GM18519 (cell line): Measurements from ENCODE around the gene APOBEC4.
"Not testable (repeated sequence)": the region's sequence is repeated elsewhere in the genome, so short reads cannot be mapped to it uniquely, and the experiment has no call there.

Source experiments
- ATAC-seq: cut with Tn5 transposase; IDR thresholded peaks from one replicate; pipeline ENCODE4 v1.9.1; 2021; ENCODE audit warnings: mild to moderate bottlenecking, moderate library complexity; ENCODE audit not compliant: unreplicated experiment, low FRiP score

APOBEC4 gene

GRCh38 chr1:183635099-183635605, 18.0 kb downstream of the APOBEC4 start:
- no peak for ATAC-seq

DNA sequence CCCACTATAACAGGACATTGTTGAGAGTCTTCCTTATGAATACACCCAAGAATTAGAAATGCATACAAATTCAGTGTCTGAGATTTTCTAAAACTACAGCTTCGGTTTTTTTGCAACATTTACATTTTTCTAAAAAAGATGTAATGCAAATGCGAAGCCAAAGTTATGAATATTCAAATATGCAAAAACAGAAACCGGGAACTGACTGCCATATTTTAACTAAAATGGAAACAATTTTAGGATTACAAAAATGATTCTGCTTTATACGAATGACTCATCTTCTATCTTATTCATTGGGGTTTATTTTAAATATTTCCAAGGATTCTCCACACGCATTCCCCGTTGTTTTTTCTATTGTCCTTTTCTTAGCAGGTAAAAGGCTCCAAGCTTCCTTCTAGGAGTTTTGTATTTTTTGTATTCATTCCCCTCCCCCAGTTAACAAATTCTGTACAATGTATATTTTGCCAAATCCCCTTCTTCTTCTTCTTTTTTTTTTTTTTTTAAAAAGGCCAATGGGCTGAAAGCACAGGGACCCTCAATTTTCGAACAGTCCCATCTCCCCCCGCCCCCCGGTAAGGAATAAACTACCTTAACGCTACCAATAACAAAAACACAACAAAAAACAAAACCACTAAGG, 18.6 kb downstream of the APOBEC4 start:
- ATAC-seq, result no peak

DNA sequence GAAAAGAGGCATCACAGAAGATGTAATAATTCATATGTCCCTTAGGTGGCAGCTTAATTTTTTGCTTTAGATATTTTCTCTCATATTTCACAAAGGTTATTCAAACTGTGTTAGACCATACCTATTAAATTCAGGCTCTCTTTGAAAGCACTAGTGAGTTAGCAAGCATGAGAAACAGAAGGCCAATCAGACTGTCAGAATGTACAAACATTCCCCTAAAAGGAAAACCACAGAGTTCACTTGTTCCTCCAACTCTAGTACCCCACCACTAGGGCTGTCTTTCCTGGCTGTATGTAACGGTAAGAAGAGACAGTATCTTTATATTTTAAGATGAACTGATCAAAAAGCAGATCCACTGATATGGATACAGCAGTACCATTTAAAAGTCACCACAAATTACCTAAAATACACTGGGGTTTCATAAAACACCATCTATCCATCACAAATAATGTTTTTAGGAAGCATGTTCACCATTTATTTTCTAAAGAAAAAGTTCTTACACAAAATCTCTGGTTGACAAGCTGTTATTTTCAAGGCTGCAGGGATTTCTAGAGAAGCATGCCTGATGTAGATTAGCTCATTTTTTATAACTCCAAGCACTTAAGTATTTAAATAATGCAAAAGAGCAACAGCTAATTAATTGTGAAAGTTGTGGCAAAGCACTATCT, 19.3 kb downstream of the APOBEC4 start:
- peak; percentile 54 for ATAC-seq

DNA sequence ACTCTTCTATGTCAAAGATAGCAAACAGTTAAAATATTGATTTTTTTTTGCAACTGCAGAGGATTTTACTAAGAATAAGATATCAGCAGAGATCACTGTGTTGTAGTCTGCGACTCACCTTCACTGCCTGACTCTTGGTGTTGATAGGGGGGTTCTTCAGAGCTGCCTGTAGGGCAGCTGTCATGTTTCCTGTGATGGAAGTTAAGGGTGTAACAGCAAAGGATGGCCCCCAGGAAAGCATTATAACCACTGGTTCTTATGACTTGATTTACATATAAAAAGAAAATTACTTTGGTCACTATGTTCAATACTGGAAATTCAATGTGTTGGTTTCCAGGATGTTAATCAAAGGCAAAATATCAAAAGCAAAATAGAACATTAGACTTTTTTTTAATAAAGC, 20.2 kb downstream of the APOBEC4 start:
- no peak for ATAC-seq

DNA sequence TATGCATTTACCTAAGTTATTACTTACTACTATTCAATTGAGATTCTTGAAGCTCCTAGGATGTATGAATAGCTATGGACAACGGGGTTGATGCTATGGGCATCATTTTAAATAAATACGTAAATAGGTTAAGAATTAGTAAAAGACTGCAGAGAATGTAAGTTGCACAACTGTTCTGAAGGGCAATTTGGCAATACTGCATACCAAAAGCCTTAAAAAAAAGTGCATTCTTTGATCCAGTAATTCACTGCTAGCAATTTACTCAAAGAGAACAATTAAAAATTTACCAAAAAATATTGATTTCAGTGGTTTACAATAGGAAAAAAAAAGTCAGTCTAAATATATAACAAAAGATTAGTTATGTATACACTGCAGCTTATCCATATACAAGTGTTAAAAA, 21.0 kb downstream of the APOBEC4 start:
- ATAC-seq, result no peak

GRCh38 chr1:183630748-183631147, 22.4 kb downstream of the APOBEC4 start:
- no peak for ATAC-seq

DNA sequence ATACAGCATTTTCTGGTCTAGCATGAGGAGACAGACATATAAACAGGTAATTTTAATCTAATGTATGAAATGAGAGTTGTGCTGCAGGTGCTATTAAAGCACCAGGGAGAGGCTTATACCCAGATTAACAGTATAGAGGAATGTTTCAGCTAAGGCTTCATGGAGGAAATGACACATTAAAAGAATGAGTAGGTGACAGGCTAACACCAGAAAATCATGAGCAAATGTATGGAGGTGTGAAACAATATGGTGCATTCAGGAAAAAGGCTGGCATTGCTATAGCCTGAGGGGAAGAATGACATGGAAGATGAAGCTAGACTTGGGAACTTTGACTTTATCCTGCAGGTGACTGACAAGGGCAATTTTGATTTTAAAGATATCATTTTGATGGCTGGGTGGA, 24.6 kb downstream of the APOBEC4 start:
- ATAC-seq, result no peak

- ATAC-seq, result not testable (repeated sequence)
Measured at GRCh38 chr1:183626236-183626635, 26.9 kb downstream of the APOBEC4 start.

DNA sequence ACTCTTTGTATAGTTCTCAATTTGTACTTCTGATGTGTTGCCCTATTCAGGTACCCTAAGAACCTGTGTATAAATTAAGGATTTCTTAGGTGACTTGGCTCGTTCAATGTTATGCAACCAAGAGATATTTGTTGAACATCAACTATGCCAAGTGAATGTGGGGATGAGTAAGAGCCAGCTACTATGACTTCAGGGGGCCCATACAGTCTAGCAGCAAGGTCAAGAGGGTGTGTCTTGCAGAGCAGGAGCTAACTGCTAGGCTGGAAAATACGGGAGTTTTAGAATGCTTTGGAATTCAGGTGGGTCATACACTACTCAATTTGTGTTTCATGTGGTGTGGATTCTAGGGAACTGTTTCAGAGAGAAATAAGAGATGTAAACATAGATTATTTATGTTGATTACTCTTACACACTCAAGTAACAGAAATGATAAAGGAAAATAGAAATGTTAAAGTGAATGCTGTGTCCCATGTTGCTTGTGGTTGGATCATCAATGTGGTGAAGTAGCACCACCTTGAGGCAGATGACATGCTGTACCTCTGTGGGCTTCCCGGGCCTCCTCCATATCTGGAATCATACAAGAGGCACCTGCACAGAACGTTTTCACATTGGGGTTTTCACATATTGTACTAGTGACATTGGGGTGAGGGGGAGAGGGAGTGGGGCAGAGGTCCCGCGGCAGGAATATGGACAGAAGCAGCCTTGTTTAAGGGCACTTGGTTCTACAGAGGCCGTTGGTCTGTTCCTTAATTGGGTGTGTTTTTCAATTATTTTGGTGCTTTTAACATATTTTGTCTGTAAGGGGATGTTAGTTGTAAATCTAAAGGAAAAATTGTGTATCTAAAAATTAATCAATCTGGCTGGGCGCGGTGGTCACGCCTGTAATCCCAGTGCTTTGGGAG, 30.0 kb downstream of the APOBEC4 start:
- ATAC-seq, result no peak

GRCh38 chr1:183622013-183622412, 31.1 kb downstream of the APOBEC4 start:
- no peak for ATAC-seq

DNA sequence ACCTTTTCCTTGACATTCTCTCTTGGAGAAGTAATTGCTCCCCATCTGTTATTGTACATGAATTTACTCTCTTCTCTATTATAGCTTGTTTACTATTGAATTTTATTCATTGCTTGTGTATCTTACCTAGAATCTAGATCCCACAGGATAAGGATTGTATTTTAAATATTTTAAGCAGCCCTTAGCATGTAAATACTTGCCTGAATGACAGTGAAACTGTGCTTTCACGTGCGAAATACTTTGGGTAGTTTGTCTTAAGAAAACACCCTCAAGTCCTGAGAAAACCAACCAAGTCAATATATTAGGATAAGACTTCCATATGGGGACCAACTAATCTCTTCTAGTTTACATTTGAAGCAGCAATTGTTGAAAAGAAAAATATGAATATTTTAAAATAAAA, 32.8 kb downstream of the APOBEC4 start:
- ATAC-seq, result no peak

- ATAC-seq, result no peak
Measured at GRCh38 chr1:183619781-183620180, 33.3 kb downstream of the APOBEC4 start.

DNA sequence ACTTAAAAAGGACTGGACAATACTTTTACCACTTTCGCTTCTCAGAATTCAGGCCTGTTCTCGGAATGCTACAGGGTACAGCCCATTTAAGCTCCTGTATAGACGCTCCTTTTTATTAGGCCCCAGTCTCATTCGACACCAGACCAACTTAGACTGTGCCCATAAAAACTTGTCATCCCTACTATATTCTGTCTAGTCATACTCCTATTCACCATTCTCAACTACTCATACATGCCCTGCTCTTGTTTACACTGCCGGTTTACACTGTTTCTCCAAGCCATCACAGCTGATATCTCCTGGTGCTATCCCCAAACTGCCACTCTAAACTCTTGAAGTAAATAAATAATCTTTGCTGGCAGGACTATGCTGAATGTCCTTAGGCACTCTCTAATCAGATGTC, 34.9 kb downstream of the APOBEC4 start:
- not testable (repeated sequence) for ATAC-seq

DNA sequence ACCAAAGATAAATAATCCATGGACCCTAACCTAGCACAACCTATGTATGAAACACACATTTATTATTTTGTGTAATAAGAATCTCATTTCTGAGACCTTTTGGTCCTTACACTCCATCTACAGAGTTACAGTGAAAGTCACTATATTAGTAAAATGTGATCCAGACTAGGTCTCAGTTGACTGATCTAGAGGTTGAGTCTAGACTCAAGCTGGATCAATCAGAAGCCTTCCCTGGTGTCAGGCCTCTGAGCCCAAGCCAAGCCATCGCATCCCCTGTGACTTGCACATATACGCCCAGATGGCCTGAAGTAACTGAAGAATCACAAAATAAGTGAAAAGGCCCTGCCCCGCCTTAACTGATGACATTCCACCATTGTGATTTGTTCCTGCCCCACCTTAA, 40.1 kb downstream of the APOBEC4 start:
- ATAC-seq, result not testable (repeated sequence)

DNA sequence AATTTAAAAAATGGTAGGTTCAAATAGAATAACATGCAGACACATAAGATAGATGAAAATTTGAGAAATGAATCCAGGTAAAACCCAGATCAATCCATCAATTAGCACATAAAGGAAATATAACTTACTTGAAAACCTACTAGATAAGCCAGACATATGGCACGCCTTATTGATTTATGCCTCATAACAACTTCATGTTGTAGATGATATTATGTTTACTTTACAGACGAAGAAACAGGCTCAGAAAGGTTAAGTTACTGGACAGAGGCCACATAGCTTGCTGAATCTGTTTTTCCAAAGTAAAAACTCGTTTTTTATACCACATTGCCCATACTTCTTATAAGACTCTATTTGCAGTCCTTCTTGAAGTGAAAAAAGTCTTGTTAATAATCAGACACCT, 40.7 kb downstream of the APOBEC4 start:
- ATAC-seq, result no peak

DNA sequence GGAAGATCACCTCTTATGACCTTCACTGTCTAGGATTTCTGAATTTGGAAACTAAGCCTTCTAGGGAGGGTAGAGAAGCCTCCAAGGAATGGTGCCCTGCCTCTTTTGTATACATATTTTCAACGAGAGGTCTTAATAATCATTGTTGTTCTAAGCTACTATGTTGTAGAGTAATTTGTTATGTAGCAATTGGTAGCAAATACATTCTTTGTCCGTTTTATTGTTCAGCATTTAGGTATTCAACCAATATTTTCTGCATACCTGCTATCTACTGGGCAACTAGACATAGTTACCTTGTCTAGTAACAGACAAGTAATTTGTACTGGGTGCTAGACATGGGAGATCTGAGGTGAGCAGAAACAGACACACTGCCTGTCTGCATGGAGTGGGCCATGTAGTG, 42.1 kb downstream of the APOBEC4 start:
- no peak for ATAC-seq

DNA sequence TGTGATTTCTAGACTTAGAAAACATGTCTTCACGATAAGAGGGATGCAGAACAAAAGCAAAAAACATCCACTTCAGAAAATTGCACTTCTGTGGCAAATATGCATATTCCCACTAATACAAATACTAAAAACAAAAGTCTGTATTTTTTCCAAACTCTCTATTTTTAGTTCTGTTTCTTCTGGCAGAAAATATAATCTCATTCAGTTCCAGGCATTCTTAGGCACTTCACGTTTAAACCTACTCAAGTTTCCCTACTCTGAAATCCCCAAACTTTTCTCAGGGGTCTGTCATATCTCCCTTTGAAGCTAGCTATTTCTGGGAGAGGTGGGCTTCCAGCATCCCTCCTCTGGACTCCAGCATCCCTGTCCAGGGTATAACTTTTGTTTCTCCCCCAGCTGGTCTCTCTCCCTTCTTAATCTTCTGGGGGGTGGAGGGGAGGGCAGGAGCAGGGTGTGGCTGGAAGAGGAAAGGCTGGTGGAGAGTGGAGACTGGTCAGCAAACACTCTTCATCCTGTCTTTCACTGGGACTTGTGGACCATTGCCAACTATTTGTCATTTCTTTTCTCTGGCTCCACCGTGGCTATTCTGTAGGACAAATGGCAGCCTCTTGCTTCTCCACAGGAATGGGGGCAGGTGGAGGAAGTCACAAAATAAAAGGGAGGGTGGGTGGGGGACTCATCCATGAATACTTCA, 43.2 kb downstream of the APOBEC4 start:
- ATAC-seq, result no peak

DNA sequence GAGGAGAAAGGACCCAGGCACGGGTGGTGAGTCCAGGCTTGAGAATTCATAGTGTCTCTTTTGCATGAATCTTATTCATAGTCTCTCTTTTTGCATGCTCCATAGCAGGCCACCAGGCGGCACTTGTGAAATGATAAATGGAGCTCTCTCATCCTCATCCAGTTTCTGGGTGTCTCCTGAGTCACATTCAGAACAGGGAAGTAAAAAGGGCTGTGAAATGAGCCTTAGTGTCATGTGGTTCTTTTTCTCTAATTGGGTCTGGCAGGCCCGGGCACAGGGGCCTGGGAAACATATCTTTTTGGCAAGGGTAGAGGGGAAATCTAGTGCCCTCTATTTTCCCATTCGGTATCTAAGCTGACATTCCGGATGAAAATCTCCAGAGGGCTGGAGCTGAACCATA, 43.8 kb downstream of the APOBEC4 start:
- ATAC-seq, result no peak

DNA sequence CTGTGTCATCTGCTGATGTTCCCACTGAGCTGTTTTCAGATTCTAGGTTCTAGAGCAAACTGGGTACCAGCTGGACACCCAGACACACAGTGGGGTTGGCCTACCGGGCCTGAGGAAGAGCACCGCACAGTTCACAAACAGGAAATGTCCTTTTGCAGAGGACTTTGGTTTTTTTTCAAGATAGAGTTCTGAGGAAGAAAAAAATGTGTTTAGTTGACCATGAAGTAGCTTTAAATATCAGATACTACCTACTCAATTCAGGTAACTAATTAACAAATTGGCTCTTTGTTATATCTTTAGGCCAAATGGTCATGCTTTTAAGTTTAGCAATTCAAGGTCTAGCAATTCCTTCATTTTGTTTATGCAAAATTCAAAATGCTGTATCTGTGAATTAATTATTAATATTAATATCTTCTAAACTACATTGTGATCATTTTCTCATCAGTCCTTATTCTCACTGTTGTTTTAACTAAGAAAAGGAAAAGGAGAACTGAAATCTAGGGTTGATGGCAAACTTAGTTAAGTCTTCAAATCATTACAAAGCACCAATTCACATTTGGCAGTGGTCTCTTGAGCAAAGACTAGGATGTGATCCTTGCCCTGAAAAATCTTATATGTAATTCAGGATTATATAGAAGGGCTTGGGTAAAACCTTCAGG, 45.7 kb downstream of the APOBEC4 start:
- no peak for ATAC-seq

GRCh38 chr1:183605904-183606303, 47.2 kb downstream of the APOBEC4 start:
- ATAC-seq, result no peak
